OCI-LY3 (cell line): ENCODE measurements around the gene PSMG3.
"Not testable (repeated sequence)": the region's sequence is repeated elsewhere in the genome, so short reads cannot be mapped to it uniquely, and the experiment has no call there.

Source experiments
- EZH2phosphoT487 ChIP-seq: fragments of 200-600 bp; shearing (Covaris generic); IDR thresholded peaks from 2 replicates; pipeline ENCODE4 v1.6.1; 2018; ENCODE audit warnings: antibody characterized with exemption, mixed run types, low read depth
- TF ChIP-seq, protein P1 (sequence below): fragments of 200-600, 300-600 bp; sonication (generic); IDR thresholded peaks from 2 replicates; pipeline ENCODE4 v1.5.1; 2014; ENCODE audit warnings: antibody characterized with exemption, low read length, low read depth

GRCh38 chr7:1519322-1519922 lies 50.4 kb downstream of the PSMG3 start:
- TF ChIP-seq, protein P1, sequence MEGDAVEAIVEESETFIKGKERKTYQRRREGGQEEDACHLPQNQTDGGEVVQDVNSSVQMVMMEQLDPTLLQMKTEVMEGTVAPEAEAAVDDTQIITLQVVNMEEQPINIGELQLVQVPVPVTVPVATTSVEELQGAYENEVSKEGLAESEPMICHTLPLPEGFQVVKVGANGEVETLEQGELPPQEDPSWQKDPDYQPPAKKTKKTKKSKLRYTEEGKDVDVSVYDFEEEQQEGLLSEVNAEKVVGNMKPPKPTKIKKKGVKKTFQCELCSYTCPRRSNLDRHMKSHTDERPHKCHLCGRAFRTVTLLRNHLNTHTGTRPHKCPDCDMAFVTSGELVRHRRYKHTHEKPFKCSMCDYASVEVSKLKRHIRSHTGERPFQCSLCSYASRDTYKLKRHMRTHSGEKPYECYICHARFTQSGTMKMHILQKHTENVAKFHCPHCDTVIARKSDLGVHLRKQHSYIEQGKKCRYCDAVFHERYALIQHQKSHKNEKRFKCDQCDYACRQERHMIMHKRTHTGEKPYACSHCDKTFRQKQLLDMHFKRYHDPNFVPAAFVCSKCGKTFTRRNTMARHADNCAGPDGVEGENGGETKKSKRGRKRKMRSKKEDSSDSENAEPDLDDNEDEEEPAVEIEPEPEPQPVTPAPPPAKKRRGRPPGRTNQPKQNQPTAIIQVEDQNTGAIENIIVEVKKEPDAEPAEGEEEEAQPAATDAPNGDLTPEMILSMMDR: not testable (repeated sequence)
- TF ChIP-seq EZH2phosphoT487: not testable (repeated sequence)
